Measurements from ENCODE around the gene CHMP1A. TPM values are rescaled to one million over a fixed set of nuclear protein-coding genes. Genes with fewer than 3 reads are reported as not detected.
A peak's percentile ranks its signal among the peaks of the same experiment; 100 is the strongest.

CHMP1A gene
- total RNA-seq, 1 experiment from 2014 or later = 132 TPM

DNA sequence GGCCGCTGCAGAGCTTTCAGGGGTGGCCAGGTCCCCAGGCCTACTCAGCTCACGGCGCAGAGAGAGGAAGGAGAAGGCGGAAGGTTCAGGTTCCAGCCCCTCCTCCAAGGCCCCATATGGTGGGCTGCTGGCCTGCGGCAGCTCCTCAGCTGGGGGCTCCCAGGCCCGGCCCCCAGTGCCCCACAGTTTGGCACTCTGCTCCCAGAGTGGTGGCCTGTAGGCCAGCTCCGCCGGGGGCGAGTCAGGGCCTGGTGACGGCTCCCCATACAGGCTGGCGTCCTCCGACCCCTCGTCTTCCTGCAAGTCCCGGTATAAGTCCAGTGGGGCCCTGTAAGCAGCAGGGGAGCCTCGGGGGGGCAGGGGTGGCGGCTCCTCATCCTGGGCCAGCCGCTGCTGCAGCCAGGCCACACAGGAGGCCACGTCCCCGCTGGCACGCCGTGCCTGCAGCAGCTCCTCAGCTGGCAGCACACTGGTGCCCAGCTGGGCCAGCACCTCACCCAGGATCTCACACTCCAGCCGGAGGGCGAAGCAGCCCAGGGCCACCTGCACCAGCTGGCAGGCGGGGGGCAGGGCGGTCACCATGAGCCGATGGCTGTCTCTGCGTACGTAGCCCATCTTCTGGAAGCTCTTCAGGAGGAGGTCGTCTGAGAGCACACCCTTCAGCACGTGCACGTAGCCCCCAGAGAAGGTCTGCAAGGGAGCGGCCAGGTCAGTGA is 40.3 kb upstream of the CHMP1A start:
- H3K9me3 Mint-ChIP-seq (ENCODE audit: low read depth, unreplicated experiment) = no peaks in the 10 kb centered on the region
- TF ChIP-seq, protein P1, sequence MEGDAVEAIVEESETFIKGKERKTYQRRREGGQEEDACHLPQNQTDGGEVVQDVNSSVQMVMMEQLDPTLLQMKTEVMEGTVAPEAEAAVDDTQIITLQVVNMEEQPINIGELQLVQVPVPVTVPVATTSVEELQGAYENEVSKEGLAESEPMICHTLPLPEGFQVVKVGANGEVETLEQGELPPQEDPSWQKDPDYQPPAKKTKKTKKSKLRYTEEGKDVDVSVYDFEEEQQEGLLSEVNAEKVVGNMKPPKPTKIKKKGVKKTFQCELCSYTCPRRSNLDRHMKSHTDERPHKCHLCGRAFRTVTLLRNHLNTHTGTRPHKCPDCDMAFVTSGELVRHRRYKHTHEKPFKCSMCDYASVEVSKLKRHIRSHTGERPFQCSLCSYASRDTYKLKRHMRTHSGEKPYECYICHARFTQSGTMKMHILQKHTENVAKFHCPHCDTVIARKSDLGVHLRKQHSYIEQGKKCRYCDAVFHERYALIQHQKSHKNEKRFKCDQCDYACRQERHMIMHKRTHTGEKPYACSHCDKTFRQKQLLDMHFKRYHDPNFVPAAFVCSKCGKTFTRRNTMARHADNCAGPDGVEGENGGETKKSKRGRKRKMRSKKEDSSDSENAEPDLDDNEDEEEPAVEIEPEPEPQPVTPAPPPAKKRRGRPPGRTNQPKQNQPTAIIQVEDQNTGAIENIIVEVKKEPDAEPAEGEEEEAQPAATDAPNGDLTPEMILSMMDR (IDR thresholded peaks at IDR 0.05; ENCODE audit: unreplicated experiment) = no peak
- H3K27ac Mint-ChIP-seq (ENCODE audit: unreplicated experiment) = no peak overlapping the region
- CTCF ChIA-PET = interaction anchor here (0.6 to 0.8 kb wide), 2 partner anchors 8 to 160 kb away, joined by 4 to 6 read pairs; no protein-coding TSS in a partner anchor
- H3K4me3 Mint-ChIP-seq (ENCODE audit: low read depth, unreplicated experiment) = no peak overlapping the region
- intact Hi-C loops (cut with micrococcal nuclease; ENCODE audit: unreplicated experiment) = no loop called here
- DNase-seq = no peak
- peaks cover 93% of the 10 kb centered on the region for H3K36me3 Mint-ChIP-seq (ENCODE audit: insufficient read depth, unreplicated experiment)
- H3K4me1 Mint-ChIP-seq (ENCODE audit: low read depth, unreplicated experiment) = no peaks in the 10 kb centered on the region
- no peaks in the 10 kb centered on the region for H3K27me3 Mint-ChIP-seq (ENCODE audit: unreplicated experiment)
- BruUV-seq (replicated peaks) = no TSS peak

DNA sequence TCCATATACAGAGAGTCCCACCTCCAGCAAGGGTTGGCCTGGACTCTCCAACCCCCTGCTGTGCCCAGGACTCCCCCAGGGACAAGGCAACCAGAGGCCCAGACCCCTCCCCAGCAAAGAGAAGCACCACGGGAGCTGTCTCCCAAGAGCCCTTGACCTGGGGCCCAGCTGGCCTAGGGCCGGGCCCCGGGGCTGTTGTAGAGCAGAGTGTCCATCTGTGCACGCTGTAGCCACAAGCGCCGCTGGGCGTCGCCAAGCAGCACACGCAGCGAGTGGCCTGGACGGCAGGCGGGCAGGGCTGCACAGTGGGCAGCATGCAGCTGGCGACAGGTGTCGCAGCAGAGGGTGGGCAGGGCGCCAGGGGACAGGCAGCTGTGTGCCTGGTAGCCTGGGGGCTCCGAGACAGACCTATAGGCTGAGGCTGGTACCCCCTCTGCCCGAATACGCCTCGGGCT is 39.7 kb upstream of the CHMP1A start:
- Mint-ChIP-seq H3K36me3 (ENCODE audit: insufficient read depth, unreplicated experiment) (peaks cover 93% of the 10 kb centered on the region), H3K27me3 (ENCODE audit: unreplicated experiment) (no peaks in the 10 kb centered on the region), H3K4me3 (ENCODE audit: low read depth, unreplicated experiment) (no peak overlapping the region), H3K4me1 (ENCODE audit: low read depth, unreplicated experiment) (no peaks in the 10 kb centered on the region), H3K27ac (ENCODE audit: unreplicated experiment) (no peak overlapping the region), H3K9me3 (ENCODE audit: low read depth, unreplicated experiment) (no peaks in the 10 kb centered on the region)
- DNase-seq = no peak
- no TSS peak for BruUV-seq (replicated peaks)
- TF ChIP-seq, protein P1 (IDR thresholded peaks at IDR 0.05; ENCODE audit: unreplicated experiment) = no peak
- CTCF ChIA-PET = no interaction called here
- intact Hi-C loops (cut with micrococcal nuclease; ENCODE audit: unreplicated experiment) = no loop called here

DNA sequence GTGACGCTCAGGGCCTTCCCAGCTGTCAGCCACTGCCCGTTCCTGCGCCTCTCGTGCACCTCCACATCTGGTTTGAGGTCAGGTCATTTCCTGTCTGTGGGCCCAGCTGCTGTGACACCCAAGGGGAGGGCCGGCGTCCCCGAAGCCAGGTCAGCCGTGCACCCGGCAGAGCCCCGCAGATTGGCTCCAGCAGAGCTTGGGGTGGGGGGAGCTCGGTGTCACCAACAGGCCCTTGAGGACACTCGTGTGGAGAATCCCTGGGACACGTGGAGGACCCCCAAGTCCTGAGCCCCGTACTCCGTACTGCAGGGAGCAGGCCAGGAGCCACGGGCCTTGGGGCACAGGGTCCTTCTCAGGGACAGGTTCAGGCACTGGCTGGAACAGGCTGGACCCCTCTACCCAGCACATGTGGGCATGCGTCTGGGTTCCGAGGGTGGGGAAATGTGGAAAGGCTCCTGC is 39.2 kb upstream of the CHMP1A start:
- Mint-ChIP-seq H3K4me1 (ENCODE audit: low read depth, unreplicated experiment) (no peaks in the 10 kb centered on the region), H3K27ac (ENCODE audit: unreplicated experiment) (no peak overlapping the region), H3K4me3 (ENCODE audit: low read depth, unreplicated experiment) (no peak overlapping the region), H3K36me3 (ENCODE audit: insufficient read depth, unreplicated experiment) (peaks cover 93% of the 10 kb centered on the region), H3K27me3 (ENCODE audit: unreplicated experiment) (no peaks in the 10 kb centered on the region), H3K9me3 (ENCODE audit: low read depth, unreplicated experiment) (no peaks in the 10 kb centered on the region)
- intact Hi-C loops (cut with micrococcal nuclease; ENCODE audit: unreplicated experiment) = no loop called here
- TF ChIP-seq, protein P1 (IDR thresholded peaks at IDR 0.05; ENCODE audit: unreplicated experiment) = no peak
- CTCF ChIA-PET = no interaction called here
- DNase-seq = no peak
- BruUV-seq (replicated peaks) = no TSS peak

DNA sequence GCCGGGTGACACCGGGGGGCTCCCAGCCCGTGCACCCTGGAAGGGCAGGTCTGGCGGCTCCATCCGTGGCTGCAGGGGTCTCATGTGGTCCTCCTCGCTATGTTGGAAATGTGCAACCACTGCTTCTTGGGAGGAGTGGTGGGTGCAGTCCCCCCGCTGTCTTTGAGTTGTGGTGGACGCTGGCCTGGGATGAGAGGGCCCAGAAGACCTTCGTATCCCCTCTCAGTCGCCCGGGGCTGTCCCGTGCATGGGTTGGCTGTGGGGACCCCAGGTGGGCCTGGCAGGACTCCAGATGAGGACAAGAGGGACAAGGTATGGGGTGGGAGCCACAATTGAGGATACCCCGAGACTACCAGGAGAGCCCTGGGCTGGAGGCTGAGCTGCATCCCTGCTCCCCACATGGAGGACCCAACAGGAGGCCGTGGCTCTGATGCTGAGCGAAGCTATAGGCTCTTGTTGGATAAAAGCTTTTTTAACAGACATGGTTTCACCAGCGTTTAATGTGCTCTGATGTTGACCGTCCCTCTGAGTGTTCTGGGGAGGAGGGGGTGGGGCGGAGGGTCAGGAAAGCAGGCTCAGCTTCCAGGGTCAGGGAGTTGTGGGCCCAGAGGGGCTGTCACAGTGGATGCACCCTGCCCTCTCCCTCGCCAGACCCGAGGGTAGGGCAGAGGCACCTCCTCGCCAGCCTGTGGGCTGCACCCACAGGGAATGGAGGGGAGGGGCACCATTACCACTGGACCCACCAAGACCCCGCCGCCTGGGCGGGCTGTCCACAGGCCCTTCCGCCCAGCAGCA is 38.6 kb upstream of the CHMP1A start:
- Mint-ChIP-seq H3K9me3 (ENCODE audit: low read depth, unreplicated experiment) (no peaks in the 10 kb centered on the region), H3K27ac (ENCODE audit: unreplicated experiment) (peak overlapping the region; percentile 68), H3K27me3 (ENCODE audit: unreplicated experiment) (no peaks in the 10 kb centered on the region), H3K36me3 (ENCODE audit: insufficient read depth, unreplicated experiment) (peaks cover 93% of the 10 kb centered on the region), H3K4me3 (ENCODE audit: low read depth, unreplicated experiment) (no peak overlapping the region), H3K4me1 (ENCODE audit: low read depth, unreplicated experiment) (no peaks in the 10 kb centered on the region)
- BruUV-seq (replicated peaks) = TSS peak; percentile 20
- DNase-seq = no peak
- TF ChIP-seq, protein P1 (IDR thresholded peaks at IDR 0.05; ENCODE audit: unreplicated experiment) = no peak
- CTCF ChIA-PET = no interaction called here
- intact Hi-C loops (cut with micrococcal nuclease; ENCODE audit: unreplicated experiment) = no loop called here
